ENCODE data around the gene GCC2. TPM values are rescaled to one million over a fixed set of nuclear protein-coding genes. Genes with fewer than 3 reads are reported as not detected.

Gene GCC2
- total and polyA plus RNA-seq, 2 of the 8 experiments (the other 6 are each of a cell fraction or from before 2014, with no cell fraction given), result 4.6 to 54.9 TPM

DNA sequence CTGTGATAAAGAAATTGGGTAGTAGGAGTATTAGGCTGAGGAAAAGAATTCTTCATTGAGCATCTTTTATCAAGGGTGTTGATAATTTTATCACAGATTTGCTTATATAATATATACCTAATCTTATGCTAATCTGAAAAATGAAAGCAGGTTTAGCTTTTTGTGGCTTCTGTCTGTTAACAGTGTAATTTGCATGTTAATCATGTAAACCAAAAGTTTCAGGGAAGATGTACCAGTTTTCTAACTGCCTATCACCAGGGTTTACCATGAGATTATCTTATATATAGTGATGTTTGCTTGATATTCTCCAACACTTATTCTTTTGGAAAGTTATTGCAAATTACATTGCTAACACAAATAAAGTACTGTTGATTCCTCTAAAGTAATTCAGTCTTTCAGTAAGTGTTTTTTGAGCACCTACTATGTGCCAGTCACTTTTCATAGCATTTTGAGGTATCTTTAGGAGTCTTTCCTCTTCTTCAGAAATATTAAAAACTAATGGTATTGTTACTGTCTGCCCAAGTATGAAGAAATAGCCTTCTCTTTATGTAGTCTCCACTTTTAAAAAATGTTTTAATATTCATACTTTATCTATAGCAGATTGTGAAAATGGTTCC is 41.6 kb downstream of the GCC2 start:
- no peaks in the 10 kb centered on the region for H4K20me1 ChIP-seq (replicated peaks in 1 of 2; ENCODE audit: control insufficient read depth in 1 of 2, insufficient read depth in 2 of 2, low read length in 2 of 2)
- H3K18ac ChIP-seq (ENCODE audit: extremely low read depth, low read length), result no peak overlapping the region
- FAIRE-seq (no peak), DNase-seq (ENCODE audit: low read depth in 1 of 2, low spot score in 2 of 2) (no peak)
- H4K8ac ChIP-seq (ENCODE audit: extremely low read depth, insufficient read depth, low read length), result no peak overlapping the region
- H4K91ac ChIP-seq (replicated peaks; ENCODE audit: insufficient read length, low read length), result no peak overlapping the region
- H3K79me1 ChIP-seq (ENCODE audit: low read depth, low read length), result no peaks in the 10 kb centered on the region; the same call in 1 of the 2 replicates
- H2BK120ac ChIP-seq (replicated peaks; ENCODE audit: low read depth, low read length), result no peak overlapping the region
- H3K9ac ChIP-seq (replicated peaks in 1 of 4; ENCODE audit: extremely low read depth in 1 of 4, low read depth in 3 of 4, low read length in 3 of 4), result no peak overlapping the region
- no peak overlapping the region for H3K4me2 ChIP-seq (ENCODE audit: insufficient read depth in 1 of 2, low read depth in 2 of 2, low read length in 2 of 2)
- POLR2A ChIA-PET (ENCODE audit: partially characterized antibody), result no interaction called here
- no peak overlapping the region for H2AK5ac ChIP-seq (ENCODE audit: low read depth, low read length)
- H2BK12ac ChIP-seq (ENCODE audit: low read depth, low read length), result no peak overlapping the region
- H2BK5ac ChIP-seq (ENCODE audit: low read depth, low read length), result no peak overlapping the region
- no peak overlapping the region for H2BK20ac ChIP-seq (ENCODE audit: low read length)
- no peak overlapping the region for H3K27ac ChIP-seq (ENCODE audit: low read depth, low read length)
- no peak overlapping the region for H3K56ac ChIP-seq (replicated peaks; ENCODE audit: insufficient read length, low read depth, low read length)
- no peak overlapping the region for H3K14ac ChIP-seq (ENCODE audit: insufficient read length)
- no peak overlapping the region for H2BK15ac ChIP-seq (ENCODE audit: low read length)
- H3K23ac ChIP-seq (ENCODE audit: insufficient read length), result no peak overlapping the region
- CTCF ChIA-PET (ENCODE audit: partially characterized antibody), result no interaction called here
- H2AFZ ChIP-seq (ENCODE audit: low read length), result no peak overlapping the region
- no peak overlapping the region for H4K5ac ChIP-seq (ENCODE audit: insufficient read length, low read depth, low read length)
- no peak for TF ChIP-seq RFX5 (IDR thresholded peaks at IDR 0.05; ENCODE audit: borderline replicate concordance, low read depth, low read length)
- TF ChIP-seq CBX8 (IDR thresholded peaks at IDR 0.05; ENCODE audit: borderline replicate concordance, low read depth, low read length), result no peak
- TF ChIP-seq CHD2 (IDR thresholded peaks at IDR 0.05; ENCODE audit: low read length), result no peak
- TF ChIP-seq TEAD4 (IDR thresholded peaks at IDR 0.05; ENCODE audit: low read depth, low read length), result no peak
- no peak for TF ChIP-seq SP1 (IDR thresholded peaks at IDR 0.05; ENCODE audit: low read depth, low read length)
- no peak for TF ChIP-seq SUZ12 (IDR thresholded peaks at IDR 0.05; ENCODE audit: low read length)
- TF ChIP-seq, protein P1, sequence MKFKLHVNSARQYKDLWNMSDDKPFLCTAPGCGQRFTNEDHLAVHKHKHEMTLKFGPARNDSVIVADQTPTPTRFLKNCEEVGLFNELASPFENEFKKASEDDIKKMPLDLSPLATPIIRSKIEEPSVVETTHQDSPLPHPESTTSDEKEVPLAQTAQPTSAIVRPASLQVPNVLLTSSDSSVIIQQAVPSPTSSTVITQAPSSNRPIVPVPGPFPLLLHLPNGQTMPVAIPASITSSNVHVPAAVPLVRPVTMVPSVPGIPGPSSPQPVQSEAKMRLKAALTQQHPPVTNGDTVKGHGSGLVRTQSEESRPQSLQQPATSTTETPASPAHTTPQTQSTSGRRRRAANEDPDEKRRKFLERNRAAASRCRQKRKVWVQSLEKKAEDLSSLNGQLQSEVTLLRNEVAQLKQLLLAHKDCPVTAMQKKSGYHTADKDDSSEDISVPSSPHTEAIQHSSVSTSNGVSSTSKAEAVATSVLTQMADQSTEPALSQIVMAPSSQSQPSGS (IDR thresholded peaks at IDR 0.05; ENCODE audit: low read length), result no peak
- no peak overlapping the region for H3K4ac ChIP-seq (replicated peaks; ENCODE audit: insufficient read length, low read depth, low read length)
- H3K9me3 ChIP-seq (ENCODE audit: insufficient read depth in 2 of 2, low read depth in 1 of 2, low read length in 1 of 2), result no peaks in the 10 kb centered on the region
- no peaks in the 10 kb centered on the region for H3K27me3 ChIP-seq (replicated peaks in 1 of 4; ENCODE audit: control insufficient read depth in 3 of 4, extremely low read depth in 1 of 4, insufficient read depth in 3 of 4, low read length in 3 of 4)
- no peaks in the 10 kb centered on the region for H3K23me2 ChIP-seq (ENCODE audit: low read depth, low read length)
- peaks cover 7 to 54% (median 30%) of the 10 kb centered on the region in 4 experiments; a peak in 7 of 8 replicates for H3K36me3 ChIP-seq (ENCODE audit: control insufficient read depth in 2 of 4, insufficient read depth in 4 of 4, low read length in 3 of 4)
- H3K4me1 ChIP-seq (replicated peaks in 1 of 4; ENCODE audit: control insufficient read depth in 3 of 4, insufficient read depth in 4 of 4, low read length in 3 of 4), result no peaks in the 10 kb centered on the region
- H3K4me3 ChIP-seq (ENCODE audit: extremely low read depth in 1 of 4, insufficient read depth in 2 of 4, low read depth in 3 of 4, low read length in 4 of 4), result no peak overlapping the region
- H3K79me2 ChIP-seq (ENCODE audit: control insufficient read depth in 1 of 2, insufficient read depth in 2 of 2, low read length in 2 of 2), result no peaks in the 10 kb centered on the region
